Epithelial cell of esophagus (primary cell): ENCODE results near the gene ITSN1.
"Not testable (repeated sequence)": the region's sequence is repeated elsewhere in the genome, so short reads cannot be mapped to it uniquely, and the experiment has no call there.

Source experiments
- DNase-seq: peaks from one replicate; pipeline ENCODE4 v3.0.0; 2010; ENCODE audit warnings: low read depth
- H3K4me3 ChIP-seq: 2 replicates; pipeline ENCODE4 v1.5.1; 2011; ENCODE audit warnings: mild to moderate bottlenecking, low read length, control low read depth
- CTCF ChIP-seq: IDR thresholded peaks from 2 replicates; pipeline ENCODE4 v1.5.1; 2011; ENCODE audit warnings: low read depth, mild to moderate bottlenecking, low read length, control low read depth, inconsistent platforms; ENCODE audit not compliant: insufficient read depth; ENCODE audit errors: missing control alignments

ITSN1 gene

GRCh38 chr21:33668180-33668579 lies 25.9 kb downstream of the ITSN1 start:
- no peak overlapping the region for H3K4me3 ChIP-seq
- TF ChIP-seq CTCF: no peak
- DNase-seq: no peak

GRCh38 chr21:33668620-33669019 lies 26.3 kb downstream of the ITSN1 start:
- no peak overlapping the region for H3K4me3 ChIP-seq
- no peak for DNase-seq
- no peak for TF ChIP-seq CTCF

- TF ChIP-seq CTCF: no peak
- DNase-seq: peak; percentile 35
- no peak overlapping the region for H3K4me3 ChIP-seq
Observed at GRCh38 chr21:33670076-33670978, 28.0 kb downstream of the ITSN1 start.

GRCh38 chr21:33673473-33673872 lies 31.2 kb downstream of the ITSN1 start:
- H3K4me3 ChIP-seq: no peak overlapping the region
- TF ChIP-seq CTCF: no peak
- DNase-seq: no peak

- no peak for TF ChIP-seq CTCF
- DNase-seq: no peak
- H3K4me3 ChIP-seq: no peak overlapping the region
Observed at GRCh38 chr21:33674226-33674625, 31.9 kb downstream of the ITSN1 start.

- DNase-seq: not testable (repeated sequence)
Observed at GRCh38 chr21:33676666-33677065, 34.4 kb downstream of the ITSN1 start.

GRCh38 chr21:33677450-33677849 lies 35.1 kb downstream of the ITSN1 start:
- H3K4me3 ChIP-seq: no peak overlapping the region
- no peak for TF ChIP-seq CTCF
- DNase-seq: no peak

More at GRCh38 chr21:33676666-33677065, 34.4 kb downstream of the ITSN1 start:
- not testable (repeated sequence) for H3K4me3 ChIP-seq
